Stimulated activated CD4-positive, alpha-beta T cell treated with anti-CD3 and anti-CD28 coated beads, TNF-alpha, amount 100 ng/mL, for 48 hours (primary cell): ENCODE results near the gene SREBF2.
"Not testable (repeated sequence)": the region's sequence is repeated elsewhere in the genome, so short reads cannot be mapped to it uniquely, and the experiment has no call there.

ENCODE experiments used
- DNase-seq, 3 donors: peaks; one replicate each; pipeline ENCODE4 v3.0.0-alpha.2; 2020; ENCODE audit warnings: low read depth in 3 of 3

SREBF2 gene

GRCh38 chr22:41842996-41843970 lies 10.4 kb downstream of the SREBF2 start:
- DNase-seq: no peak

DNA sequence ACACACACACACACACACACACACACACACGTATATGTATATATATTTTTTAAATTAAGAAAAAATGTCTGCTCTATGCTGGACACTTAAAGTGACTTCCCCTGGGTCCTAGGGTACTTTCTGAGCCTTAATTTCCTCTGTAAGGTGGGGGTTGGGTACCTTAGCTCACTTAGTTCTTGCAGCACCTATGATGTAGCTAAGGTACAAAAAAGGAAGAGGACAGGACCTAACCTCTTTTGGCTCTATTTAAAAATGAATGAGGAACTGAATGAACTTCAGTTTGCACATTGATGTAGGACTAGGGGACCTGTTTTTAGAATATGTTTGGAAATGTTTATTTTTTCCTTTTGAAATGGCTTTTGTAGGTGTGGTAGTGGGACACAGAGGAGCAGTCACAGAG lies 11.1 kb downstream of the SREBF2 start:
- no peak for DNase-seq

GRCh38 chr22:41844513-41844912 lies 11.6 kb downstream of the SREBF2 start:
- no peak for DNase-seq

DNA sequence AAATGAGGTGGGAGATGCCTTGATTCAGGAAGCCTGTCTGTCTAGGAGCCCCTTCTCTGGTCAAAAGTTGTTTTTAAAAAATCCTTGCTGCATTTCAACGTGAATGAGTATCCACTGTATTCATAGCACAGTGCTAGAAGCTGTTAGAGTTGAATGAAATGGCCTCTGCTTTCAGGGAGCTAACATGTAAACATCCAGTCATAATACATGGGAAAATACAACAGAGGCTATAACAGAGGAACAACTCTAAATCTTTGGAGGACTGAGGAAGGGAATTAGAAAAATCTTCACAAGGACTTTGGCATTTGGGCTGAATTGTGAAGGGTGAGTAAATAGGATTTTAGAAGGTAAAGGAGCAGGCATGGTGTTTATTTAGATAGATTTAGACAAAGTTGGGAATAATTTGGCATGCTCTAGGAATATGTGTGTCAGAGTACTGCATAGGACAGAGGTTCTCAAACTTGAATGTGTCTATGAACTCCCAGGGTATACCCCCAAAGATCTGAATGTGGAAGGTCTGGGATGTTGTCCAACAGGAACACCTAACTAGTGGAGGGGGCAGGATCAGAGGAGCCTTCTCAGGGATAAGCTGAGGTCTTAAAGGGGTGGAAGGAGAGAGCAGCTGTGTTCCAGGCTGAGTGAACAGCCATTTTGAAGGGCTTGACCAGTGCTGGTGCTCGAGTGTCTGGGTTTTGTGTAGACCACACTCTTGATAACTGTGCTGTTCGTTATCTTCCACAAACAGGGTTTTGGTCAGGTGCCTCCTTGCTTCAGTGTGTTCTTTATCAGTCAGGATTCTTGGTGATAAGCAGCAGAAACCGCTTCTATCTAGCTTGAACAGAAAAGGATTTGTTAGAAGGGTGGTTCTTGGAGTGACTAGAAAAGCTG lies 12.7 kb downstream of the SREBF2 start:
- no peak for DNase-seq

DNA sequence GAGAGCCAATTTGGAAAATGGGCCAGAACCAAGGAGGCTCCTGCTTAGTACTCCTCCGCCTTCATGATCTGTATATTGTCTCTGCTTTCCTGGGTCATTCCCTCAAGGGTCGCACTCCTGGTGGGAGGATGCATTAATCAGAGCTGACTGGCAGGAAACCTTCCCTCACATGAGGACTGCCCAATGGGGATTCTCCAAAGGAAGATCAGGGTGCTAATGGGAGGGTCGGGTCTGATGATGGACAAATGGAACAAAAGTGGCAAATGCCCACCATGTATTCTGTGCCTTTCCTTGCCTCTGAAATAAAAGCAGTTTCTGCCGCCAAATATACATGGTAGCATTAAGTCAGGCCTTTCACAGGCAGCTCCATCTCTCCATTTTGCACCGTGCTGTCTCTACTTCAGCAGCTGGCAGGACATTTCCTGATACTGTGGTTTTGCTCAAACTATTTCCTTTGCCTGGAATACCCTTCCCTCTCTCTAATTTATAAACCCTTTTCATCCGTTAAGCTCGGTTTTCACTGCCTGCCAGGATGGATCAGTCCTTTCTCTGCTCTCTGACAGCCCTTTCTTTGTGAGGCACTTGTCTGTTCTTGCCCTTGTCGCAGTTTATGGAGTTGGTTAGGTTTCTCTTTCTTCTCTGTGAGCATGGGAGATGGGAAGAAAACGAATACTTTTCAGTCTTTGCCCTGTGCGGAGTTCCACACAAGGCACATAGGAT lies 13.5 kb downstream of the SREBF2 start:
- DNase-seq: no peak

- DNase-seq: no peak
These were observed 14.4 kb downstream of the SREBF2 start for GRCh38 chr22:41847300-41847699.

DNA sequence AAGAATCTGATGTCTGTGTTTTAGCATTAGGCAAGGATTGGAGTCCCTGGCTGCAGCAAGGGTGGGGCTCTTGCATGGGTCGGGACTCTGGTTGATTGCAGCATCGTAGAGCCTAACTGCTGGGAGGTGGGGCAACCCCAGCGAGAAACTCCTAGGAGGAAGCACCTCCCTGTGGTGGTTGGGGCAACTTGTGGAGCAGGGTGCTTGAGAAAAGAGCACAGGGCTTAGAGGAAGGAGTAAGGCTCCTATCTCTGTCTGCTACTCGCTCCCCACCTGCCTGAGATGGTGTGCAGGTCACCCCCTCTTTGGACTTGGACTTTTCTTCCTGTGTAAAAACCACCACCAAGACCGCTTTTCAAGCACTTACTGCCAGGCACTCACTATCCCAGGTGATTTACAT lies 15.6 kb downstream of the SREBF2 start:
- no peak for DNase-seq

DNA sequence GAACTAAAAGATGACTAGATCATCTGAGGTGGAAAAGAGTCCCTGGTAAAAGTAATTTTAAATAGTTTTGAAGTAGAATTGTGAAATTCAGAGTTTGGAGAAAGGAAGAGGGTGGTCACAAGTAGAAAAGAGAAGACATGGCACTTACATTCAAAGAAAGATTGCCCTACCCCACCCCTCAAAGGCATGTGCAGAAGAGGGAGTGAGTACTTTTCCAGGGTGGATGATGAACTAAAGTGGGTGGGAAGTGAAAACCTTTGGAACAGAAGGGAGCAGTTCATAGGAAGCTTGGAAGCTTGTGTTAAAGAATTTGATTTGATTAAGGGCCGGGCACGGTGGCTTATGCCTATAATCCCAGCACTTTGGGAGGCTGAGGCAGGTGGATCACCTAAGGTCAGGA lies 23.6 kb downstream of the SREBF2 start:
- DNase-seq: no peak

DNA sequence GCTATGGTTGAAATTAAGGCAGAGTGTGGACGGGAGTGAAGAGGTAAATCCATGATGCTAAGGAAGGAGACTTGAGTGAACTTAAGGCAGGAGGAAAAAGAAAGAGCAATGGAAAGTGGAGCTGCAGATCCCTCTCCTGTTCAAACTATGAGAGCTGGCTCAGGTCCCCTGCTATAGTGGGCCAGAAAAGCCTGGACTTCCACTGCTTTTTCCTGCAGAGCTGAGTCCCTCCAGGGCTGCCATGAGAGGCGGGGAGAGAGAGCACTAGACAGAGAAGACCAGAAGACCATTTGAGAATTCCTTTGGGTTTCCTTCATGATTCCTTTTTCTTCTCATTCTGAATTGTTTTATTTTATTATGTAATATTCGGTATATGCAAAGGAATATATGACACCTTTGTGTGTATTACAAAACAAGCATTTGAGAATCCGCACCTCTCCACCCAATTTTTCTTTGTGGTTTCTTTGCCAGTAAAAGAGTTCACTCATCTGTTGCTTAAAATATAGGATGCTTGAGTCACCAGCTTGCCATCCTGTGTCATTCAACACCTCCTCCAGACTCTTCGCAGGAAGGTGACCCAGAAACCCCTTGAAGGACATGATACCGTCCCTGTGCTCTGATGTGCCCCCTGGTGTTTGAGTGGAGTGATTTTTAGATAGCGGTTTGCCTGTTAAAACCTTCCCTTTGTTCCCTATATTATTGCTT lies 24.4 kb downstream of the SREBF2 start:
- DNase-seq: peak; percentile 65 to 83 (median 80)

- DNase-seq: no peak
These were observed 24.9 kb downstream of the SREBF2 start for GRCh38 chr22:41857860-41858199.

GRCh38 chr22:41862160-41862529 lies 29.2 kb downstream of the SREBF2 start:
- peak in 1 of 3 donors; percentile 37 for DNase-seq

- peak; percentile 33 to 50 (median 50) for DNase-seq
These were observed 29.8 kb downstream of the SREBF2 start for GRCh38 chr22:41862530-41863266.

- DNase-seq: no peak
These were observed 30.6 kb downstream of the SREBF2 start for GRCh38 chr22:41863472-41863871.

GRCh38 chr22:41868556-41868955 lies 35.7 kb downstream of the SREBF2 start:
- DNase-seq: no peak

DNA sequence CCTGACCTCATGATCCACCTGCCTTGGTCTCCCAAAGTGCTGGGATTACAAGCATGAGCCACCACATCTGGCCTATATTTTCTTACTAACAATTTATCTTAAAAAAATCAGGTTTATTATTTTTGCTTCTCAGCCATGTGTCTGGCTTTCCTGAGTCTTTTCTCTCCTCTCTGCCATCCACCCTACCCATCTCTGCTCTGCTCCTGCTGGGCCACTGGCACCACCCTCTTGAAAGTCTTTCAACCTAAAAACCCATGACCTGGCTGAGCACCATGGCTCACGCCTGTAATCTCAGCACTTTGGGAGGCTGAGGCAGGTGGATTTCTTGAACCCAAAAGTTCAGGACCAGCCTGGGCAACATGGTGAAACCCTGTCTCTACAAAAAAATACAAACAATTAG lies 37.2 kb downstream of the SREBF2 start:
- DNase-seq: not testable (repeated sequence)

GRCh38 chr22:41870786-41871185 lies 37.9 kb downstream of the SREBF2 start:
- no peak for DNase-seq

DNA sequence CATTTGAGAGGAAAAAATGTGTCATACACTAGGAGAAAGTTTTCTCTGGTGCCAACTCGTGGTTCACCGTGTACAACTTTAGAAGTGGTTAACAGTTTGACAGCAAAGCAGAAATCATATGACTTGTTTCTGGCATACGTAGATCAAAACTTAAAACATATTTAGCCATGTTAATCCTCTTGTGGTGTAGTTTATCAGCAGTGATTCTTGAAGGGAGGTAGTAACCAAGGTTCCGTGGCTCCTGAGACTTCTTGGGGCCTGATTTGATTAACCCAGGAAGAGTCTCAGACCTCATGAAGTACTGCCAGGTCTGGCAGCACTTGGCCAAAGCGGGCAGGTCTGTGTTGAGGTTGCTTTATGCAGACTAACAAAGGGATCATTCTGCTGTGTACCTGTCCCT lies 40.5 kb downstream of the SREBF2 start:
- peak in 2 of 3 donors; percentile 17 to 24 for DNase-seq

DNA sequence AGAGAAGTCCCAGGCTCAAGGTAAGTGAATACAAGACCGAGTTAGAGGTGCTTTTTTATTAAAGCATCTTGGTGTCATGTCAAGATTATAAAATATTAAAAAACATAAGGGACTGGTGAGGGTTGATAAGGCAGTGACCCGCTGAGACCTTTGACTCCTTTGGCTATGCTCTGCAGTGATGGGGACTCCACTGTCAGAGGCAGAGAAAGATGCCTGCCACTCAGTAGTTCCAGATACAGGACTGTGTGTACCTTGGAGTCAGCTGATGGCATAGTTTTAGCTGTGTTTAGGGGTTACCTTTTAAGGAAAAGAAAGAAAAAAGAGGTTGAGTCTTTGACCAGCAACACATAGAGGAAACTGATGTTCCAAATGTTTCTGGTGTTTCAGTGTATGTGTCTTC lies 41.2 kb downstream of the SREBF2 start:
- DNase-seq: no peak

DNA sequence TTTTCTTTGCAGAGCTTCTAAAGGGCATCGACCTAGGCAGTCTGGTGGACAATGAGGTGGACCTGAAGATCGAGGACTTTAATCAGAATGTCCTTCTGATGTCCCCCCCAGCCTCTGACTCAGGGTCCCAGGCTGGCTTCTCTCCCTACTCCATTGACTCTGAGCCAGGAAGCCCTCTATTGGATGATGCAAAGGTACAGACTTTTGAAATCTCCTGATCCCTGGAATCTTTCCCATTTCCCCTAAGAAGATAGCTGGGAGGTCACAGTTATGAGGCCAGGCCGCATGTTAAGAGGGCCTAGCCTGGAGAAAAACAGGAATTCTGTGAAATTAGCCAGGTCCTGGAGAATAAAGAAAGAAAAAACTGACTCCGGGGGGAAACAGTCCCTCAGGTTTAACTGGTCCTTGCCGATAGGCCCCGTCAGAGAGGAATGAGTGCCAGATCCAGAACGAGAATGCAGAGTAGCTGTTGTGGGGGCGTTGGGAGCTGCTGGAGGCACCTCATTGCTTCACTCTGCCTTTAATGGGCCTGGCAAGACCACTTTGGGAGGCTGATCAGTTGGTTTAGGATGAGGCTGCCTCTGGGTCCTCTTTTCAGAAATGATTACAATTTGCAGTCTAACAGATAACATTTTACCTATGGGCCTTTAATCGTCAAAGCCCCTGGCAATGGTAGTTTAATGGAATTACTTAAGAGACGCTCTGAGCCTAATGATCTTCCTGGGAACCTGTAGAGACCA lies 42.8 kb downstream of the SREBF2 start:
- no peak for DNase-seq

DNA sequence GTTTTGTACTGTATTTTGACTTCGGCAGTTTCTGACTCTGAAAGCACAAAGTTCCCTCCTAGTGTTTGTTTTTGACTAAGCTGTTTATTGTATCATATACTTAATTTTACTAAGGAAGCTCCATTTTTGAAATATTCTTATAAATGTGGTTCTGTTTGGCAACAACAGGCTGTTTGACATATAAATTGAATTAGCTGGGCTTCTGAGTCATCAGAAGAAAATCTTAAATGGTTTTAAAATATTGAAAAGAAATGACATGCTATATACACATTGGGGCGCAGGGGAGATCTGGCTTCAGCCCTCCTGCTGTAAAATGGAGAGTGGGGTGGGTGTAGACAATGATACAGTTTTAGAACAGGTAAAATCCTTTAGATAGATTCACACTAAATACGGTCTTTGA lies 43.4 kb downstream of the SREBF2 start:
- no peak for DNase-seq
